Stimulated activated CD4-positive, alpha-beta T cell treated with anti-CD3 and anti-CD28 coated beads, Interleukin-1b, Interleukin-23, amount 100 ng/mL, for 4 hours (primary cell): ENCODE results near the gene BOK.
"Not testable (repeated sequence)": the region's sequence is repeated elsewhere in the genome, so short reads cannot be mapped to it uniquely, and the experiment has no call there.

Source experiments
- DNase-seq, 2 donors: peaks; one replicate each; pipeline ENCODE4 v3.0.0-alpha.2; 2020; ENCODE audit warnings: low read depth in 2 of 2

BOK gene

GRCh38 chr2:241558532-241559322 is at the start of gene BOK:
Gene BOK, plus strand, starts transcription at chr2:241558745. Its CDS starts 739 bp downstream, at chr2:241559484.
- peak in 1 of 2 donors; percentile 18 for DNase-seq

GRCh38 chr2:241509155-241509784 is 49.3 kb upstream of the BOK start:
- peak in 1 of 2 donors; percentile 7 for DNase-seq

- DNase-seq: no peak
These were observed 47.3 kb upstream of the BOK start for GRCh38 chr2:241511091-241511741.

- DNase-seq: no peak
These were observed 44.0 kb upstream of the BOK start for GRCh38 chr2:241514553-241514952.

- DNase-seq: no peak
These were observed 43.4 kb upstream of the BOK start for GRCh38 chr2:241514986-241515737.

- no peak for DNase-seq
These were observed 42.0 kb upstream of the BOK start for GRCh38 chr2:241516520-241516965.

- DNase-seq: no peak
These were observed 41.2 kb upstream of the BOK start for GRCh38 chr2:241517297-241517696.

- DNase-seq: no peak
These were observed 38.9 kb upstream of the BOK start for GRCh38 chr2:241519669-241520068.

- DNase-seq: no peak
These were observed 36.1 kb upstream of the BOK start for GRCh38 chr2:241522477-241522876.

GRCh38 chr2:241525818-241526780 is 32.4 kb upstream of the BOK start:
- not testable (repeated sequence) for DNase-seq

- DNase-seq: no peak
These were observed 28.0 kb upstream of the BOK start for GRCh38 chr2:241530571-241530970.

- DNase-seq: no peak
These were observed 27.3 kb upstream of the BOK start for GRCh38 chr2:241531161-241531722.

GRCh38 chr2:241532168-241532567 is 26.4 kb upstream of the BOK start:
- no peak for DNase-seq

- DNase-seq: no peak
These were observed 25.6 kb upstream of the BOK start for GRCh38 chr2:241532733-241533601.

GRCh38 chr2:241534293-241534692 is 24.3 kb upstream of the BOK start:
- no peak for DNase-seq

GRCh38 chr2:241534701-241535375 is 23.7 kb upstream of the BOK start:
- no peak for DNase-seq

GRCh38 chr2:241535871-241536655 is 22.5 kb upstream of the BOK start:
- DNase-seq: no peak
